GM12878 (cell line): ENCODE data around the gene SLC6A7. TPM values are rescaled to one million over a fixed set of nuclear protein-coding genes. Genes with fewer than 3 reads are reported as not detected.

Experiments
- polyA plus RNA-seq, 11 experiments: library from polyadenylated mRNA; depleted of rRNA in 4 of 11; unstranded in 6 of 11; stranded (reverse) in 5 of 11; fragments of >200 nt; fragmentation: Nextera tagmentation in 4 of 11; fragmentation: Illumina TruSeq in 1 of 11; extraction: Ambion mirVana in 4 of 11; extraction: Trizol in 1 of 11; gene quantifications; 1 replicate in 1 of 11; 2 replicates in 10 of 11; pipeline versions ENCODE4 v1.2.1 to v1.2.3, GENCODE V29; 2011 to 2016; ENCODE audit warnings: inconsistent platforms in 2 of 11, missing spikeins in 2 of 11, low read depth in 1 of 11
- total RNA-seq, 4 experiments: library from RNA; depleted of rRNA in 3 of 4; stranded (reverse); fragments of >200 nt in 3 of 4; fragmentation: Illumina TruSeq in 1 of 4; extraction: Trizol in 1 of 4; gene quantifications; 2 replicates each; pipeline versions ENCODE4 v1.2.1 to v1.2.3, GENCODE V29; 2013 to 2021
- TF ChIP-seq, protein P1 (sequence below): fragments of 450-650 bp; IDR thresholded peaks from 2 replicates; pipeline ENCODE4 v1.6.1; 2017; ENCODE audit warnings: antibody characterized with exemption, mild to moderate bottlenecking, moderate library complexity
- TF ChIP-seq, protein P2 (sequence below): IDR thresholded peaks from 2 replicates; pipeline ENCODE4 v1.6.1; 2012; ENCODE audit warnings: improper control_type of control experiment, low read depth, low read length; ENCODE audit not compliant: insufficient replicate concordance

SLC6A7 gene
- total and polyA plus RNA-seq, 10 of the 15 experiments (the other 5 are each of a cell fraction or from before 2014, with no cell fraction given): 0.01 to 0.15 (median 0.06) TPM; not detected in 7

DNA sequence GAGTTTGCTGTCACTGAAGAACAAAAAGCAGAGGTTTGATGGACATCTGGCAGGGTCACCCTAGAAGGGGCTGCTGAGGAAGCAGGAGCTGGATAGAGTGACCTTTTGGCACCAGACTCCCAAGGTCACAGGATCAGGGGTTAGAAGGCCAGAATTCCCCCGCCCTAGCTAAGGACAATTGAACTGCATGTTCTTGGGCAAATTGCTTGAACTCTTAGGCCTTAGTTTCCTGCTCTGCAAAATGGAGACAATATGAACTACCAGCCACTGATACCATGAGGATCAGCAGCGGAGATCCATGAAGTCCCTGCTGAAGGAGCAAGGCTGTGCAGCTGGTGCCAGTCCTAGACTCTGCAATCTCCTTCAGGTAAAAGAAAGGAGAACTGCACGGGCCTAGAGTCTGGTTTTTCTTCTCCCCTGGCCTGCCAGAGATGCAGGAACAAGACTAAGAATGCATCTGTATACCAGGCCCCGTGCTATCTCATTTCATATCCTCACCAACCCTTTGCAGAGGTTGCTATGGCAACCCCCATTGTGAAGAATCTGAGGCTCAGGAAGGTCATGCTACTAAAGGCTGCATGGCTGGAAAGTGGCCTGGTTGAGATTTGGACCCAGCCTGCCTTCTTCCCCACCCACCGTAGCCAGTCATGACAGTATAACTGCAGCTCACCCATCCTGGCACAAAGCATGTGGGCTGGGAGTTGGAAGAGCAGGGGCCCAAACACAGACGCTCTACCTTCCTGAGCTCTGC is 66.0 kb downstream of the SLC6A7 start (continued):
- TF ChIP-seq, protein P1, sequence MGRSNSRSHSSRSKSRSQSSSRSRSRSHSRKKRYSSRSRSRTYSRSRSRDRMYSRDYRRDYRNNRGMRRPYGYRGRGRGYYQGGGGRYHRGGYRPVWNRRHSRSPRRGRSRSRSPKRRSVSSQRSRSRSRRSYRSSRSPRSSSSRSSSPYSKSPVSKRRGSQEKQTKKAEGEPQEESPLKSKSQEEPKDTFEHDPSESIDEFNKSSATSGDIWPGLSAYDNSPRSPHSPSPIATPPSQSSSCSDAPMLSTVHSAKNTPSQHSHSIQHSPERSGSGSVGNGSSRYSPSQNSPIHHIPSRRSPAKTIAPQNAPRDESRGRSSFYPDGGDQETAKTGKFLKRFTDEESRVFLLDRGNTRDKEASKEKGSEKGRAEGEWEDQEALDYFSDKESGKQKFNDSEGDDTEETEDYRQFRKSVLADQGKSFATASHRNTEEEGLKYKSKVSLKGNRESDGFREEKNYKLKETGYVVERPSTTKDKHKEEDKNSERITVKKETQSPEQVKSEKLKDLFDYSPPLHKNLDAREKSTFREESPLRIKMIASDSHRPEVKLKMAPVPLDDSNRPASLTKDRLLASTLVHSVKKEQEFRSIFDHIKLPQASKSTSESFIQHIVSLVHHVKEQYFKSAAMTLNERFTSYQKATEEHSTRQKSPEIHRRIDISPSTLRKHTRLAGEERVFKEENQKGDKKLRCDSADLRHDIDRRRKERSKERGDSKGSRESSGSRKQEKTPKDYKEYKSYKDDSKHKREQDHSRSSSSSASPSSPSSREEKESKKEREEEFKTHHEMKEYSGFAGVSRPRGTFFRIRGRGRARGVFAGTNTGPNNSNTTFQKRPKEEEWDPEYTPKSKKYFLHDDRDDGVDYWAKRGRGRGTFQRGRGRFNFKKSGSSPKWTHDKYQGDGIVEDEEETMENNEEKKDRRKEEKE: no peak
- TF ChIP-seq, protein P2, sequence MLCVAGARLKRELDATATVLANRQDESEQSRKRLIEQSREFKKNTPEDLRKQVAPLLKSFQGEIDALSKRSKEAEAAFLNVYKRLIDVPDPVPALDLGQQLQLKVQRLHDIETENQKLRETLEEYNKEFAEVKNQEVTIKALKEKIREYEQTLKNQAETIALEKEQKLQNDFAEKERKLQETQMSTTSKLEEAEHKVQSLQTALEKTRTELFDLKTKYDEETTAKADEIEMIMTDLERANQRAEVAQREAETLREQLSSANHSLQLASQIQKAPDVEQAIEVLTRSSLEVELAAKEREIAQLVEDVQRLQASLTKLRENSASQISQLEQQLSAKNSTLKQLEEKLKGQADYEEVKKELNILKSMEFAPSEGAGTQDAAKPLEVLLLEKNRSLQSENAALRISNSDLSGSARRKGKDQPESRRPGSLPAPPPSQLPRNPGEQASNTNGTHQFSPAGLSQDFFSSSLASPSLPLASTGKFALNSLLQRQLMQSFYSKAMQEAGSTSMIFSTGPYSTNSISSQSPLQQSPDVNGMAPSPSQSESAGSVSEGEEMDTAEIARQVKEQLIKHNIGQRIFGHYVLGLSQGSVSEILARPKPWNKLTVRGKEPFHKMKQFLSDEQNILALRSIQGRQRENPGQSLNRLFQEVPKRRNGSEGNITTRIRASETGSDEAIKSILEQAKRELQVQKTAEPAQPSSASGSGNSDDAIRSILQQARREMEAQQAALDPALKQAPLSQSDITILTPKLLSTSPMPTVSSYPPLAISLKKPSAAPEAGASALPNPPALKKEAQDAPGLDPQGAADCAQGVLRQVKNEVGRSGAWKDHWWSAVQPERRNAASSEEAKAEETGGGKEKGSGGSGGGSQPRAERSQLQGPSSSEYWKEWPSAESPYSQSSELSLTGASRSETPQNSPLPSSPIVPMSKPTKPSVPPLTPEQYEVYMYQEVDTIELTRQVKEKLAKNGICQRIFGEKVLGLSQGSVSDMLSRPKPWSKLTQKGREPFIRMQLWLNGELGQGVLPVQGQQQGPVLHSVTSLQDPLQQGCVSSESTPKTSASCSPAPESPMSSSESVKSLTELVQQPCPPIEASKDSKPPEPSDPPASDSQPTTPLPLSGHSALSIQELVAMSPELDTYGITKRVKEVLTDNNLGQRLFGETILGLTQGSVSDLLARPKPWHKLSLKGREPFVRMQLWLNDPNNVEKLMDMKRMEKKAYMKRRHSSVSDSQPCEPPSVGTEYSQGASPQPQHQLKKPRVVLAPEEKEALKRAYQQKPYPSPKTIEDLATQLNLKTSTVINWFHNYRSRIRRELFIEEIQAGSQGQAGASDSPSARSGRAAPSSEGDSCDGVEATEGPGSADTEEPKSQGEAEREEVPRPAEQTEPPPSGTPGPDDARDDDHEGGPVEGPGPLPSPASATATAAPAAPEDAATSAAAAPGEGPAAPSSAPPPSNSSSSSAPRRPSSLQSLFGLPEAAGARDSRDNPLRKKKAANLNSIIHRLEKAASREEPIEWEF: no peak
